Transverse colon (tissue), 4 donors: ENCODE measurements around the gene CBX8.

Experiments
- CTCF ChIP-seq, 5 experiments: fragments of 200-600 bp in 3 of 5; fragments of 450-650 bp in 2 of 5; sonication (generic) in 3 of 5; IDR thresholded peaks; 1 replicate in 2 of 5; 2 replicates in 3 of 5; pipeline ENCODE4 v1.5.1; 2016 to 2017; ENCODE audit warnings: antibody characterized with exemption in 5 of 5, inconsistent platforms in 3 of 5, mild to moderate bottlenecking in 2 of 5, moderate library complexity in 1 of 5
- POLR2A ChIP-seq: fragments of 450-650 bp; IDR thresholded peaks from one replicate; pipeline ENCODE4 v1.6.1; 2016; ENCODE audit warnings: antibody characterized with exemption, mild to moderate bottlenecking, moderate library complexity
- POLR2AphosphoS5 ChIP-seq, 3 donors: sonication (generic); formaldehyde crosslinking; IDR thresholded peaks; one replicate each; pipeline ENCODE4 v1.6.1; 2016; ENCODE audit warnings: antibody characterized with exemption in 3 of 3

- TF ChIP-seq CTCF (IDR thresholded peaks at IDR 0.05) (no peak), POLR2A (no peak), POLR2AphosphoS5 (IDR thresholded peaks at IDR 0.05) (no peak)
Measured at GRCh38 chr17:79754370-79754769, 42.5 kb downstream of the CBX8 start.
